Epithelial cell of proximal tubule (primary cell): ENCODE data around the gene SAPCD2. TPM values are rescaled to one million over a fixed set of nuclear protein-coding genes. Genes with fewer than 3 reads are reported as not detected.

Experiments used
- DNase-seq: peaks from one replicate; pipeline ENCODE4 v3.0.0-alpha.2; 2011; ENCODE audit warnings: low read depth
- H3K4me3 ChIP-seq: 2 replicates; pipeline ENCODE4 v1.5.1; 2011; ENCODE audit warnings: low read depth, mild to moderate bottlenecking, low read length
- CTCF ChIP-seq: conservative IDR thresholded peaks from 2 replicates; pipeline ENCODE4 v1.5.1; 2012; ENCODE audit warnings: low read depth, mild to moderate bottlenecking, low read length
- total RNA-seq: library from RNA; depleted of rRNA; stranded (reverse); fragments of >200 nt; gene quantifications from 2 replicates; pipeline ENCODE4 v1.2.3, GENCODE V29; 2015

The SAPCD2 gene
- total RNA-seq, 1 donor from 2014 or later: 25.6 TPM

- no peak for TF ChIP-seq CTCF
- H3K4me3 ChIP-seq: no peak overlapping the region
- no peak for DNase-seq
Observed at GRCh38 chr9:137058521-137059234, 11.7 kb downstream of the SAPCD2 start.

DNA sequence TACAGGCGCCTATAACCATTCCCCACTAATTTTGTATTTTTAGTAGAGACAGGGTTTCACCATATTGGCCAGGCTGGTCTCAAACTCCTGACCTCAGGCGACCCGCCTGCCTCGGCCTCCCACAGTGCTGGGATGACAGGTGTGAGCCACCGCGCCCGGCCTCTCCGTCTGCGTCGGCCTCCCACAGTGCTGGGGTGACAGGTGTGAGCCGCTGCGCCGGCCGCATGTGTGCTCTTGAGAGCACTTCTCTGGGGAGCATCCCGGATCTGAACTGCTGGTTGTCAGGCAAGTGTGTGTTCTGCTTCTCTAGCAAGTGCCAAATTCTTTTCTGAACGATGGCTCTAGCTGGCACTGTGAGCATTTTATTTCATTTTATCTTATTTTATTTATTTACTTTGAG, 12.8 kb downstream of the SAPCD2 start:
- H3K4me3 ChIP-seq: no peak overlapping the region
- DNase-seq: no peak
- TF ChIP-seq CTCF: no peak

DNA sequence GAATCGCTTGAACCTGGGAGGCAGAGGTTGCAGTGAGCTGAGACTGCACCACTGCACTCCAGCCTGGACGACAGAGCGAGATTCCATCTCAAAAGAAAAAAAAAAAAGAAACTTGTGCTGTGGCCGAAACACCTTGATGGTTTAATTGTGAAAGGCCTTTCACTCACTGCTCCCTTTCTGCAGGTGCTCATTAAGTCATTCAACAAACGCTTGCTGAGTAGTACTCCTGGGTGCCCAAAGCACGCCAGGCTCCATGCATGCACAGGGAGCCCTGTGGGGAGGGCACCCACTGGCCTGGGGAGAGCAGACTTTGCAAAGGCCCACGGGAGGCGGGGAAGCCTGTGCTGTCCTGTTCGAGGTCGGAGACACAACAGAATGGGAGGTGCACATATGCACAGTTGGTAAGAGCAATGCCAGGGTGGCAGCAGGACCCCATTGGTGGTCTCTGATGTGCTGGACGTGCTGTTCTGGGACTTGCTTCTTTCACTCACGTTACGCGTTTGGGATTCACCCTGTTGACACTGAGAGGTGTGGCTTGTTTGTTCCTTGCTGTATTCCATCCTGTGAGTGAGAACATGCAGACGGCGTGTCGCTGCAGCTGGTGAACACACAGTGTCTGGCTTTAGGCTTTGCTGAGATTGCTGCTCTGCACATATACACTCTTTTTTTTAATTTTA, 13.5 kb downstream of the SAPCD2 start:
- no peak overlapping the region for H3K4me3 ChIP-seq
- DNase-seq: no peak
- TF ChIP-seq CTCF: no peak

DNA sequence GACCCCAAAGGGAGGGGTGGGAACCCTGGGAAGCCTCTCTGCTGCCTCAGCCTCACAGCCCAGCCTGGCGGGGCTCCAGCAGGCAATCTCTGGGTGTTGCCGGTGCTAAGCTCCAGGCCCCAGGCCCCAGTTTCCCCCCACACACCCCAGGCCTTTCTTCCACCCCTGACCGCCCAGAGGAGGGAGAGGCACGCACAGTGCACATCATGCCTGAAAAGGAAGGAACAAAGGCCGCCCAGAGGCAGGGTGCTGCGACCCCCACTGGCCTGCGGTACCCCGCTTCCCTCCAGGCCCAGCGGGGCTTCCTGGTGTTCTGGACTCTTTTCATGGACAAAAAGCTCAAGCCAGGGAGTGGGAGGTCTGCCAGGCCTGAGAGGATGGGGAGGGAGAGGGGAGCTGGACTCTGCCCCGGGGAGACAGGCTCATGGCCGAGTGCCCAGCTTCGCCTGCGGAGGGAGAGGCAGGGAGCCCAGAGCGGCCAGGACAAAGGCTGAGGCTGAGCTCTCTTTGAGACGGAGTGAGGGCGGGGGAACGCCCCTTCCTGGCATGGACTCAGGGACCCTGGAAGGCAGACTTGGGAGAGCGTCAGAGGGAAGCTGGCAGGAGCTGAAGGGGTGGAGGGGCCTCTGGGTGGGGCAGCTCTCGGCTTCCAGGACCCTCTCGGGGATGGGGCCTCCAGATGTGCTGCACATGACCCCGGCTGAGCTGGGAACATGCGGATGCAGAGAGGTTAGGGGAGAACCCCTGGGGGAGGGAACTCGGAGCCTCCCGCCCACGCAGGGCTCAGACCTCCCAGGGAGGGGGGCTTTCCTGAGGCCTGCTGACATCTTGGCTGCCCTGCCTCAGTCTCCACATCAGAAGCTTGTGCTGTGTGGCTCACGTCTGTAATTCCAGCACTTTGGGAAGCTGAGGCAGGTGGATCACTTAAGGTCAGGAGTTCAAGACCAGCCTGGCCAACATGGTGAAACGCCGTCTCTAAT, 14.7 kb downstream of the SAPCD2 start:
- no peak for TF ChIP-seq CTCF
- DNase-seq: no peak
- no peak overlapping the region for H3K4me3 ChIP-seq

- no peak for DNase-seq
- no peak for TF ChIP-seq CTCF
- no peak overlapping the region for H3K4me3 ChIP-seq
Observed at GRCh38 chr9:137054932-137055384, 15.4 kb downstream of the SAPCD2 start.

- H3K4me3 ChIP-seq: peak within 1 kb of the TSS; percentile 37
Observed at GRCh38 chr9:137053944-137054931, 16.1 kb downstream of the SAPCD2 start, which contains the start of gene ENTPD2. Gene ENTPD2, minus strand, starts transcription at chr9:137054061. Its CDS starts 64 bp downstream, at chr9:137053997.

More at GRCh38 chr9:137053944-137054931, 16.1 kb downstream of the SAPCD2 start, which contains the start of gene ENTPD2:
- DNase-seq: no peak
- no peak for TF ChIP-seq CTCF
